Non-pigmented ciliary epithelial cell (primary cell): ENCODE results near the gene UBE2L5.
A peak's percentile ranks its signal among the peaks of the same experiment; 100 is the strongest.

ENCODE experiments used
- DNase-seq: peaks from one replicate; pipeline ENCODE4 v3.0.0-alpha.2; 2010; ENCODE audit warnings: low read depth

Gene UBE2L5

DNA sequence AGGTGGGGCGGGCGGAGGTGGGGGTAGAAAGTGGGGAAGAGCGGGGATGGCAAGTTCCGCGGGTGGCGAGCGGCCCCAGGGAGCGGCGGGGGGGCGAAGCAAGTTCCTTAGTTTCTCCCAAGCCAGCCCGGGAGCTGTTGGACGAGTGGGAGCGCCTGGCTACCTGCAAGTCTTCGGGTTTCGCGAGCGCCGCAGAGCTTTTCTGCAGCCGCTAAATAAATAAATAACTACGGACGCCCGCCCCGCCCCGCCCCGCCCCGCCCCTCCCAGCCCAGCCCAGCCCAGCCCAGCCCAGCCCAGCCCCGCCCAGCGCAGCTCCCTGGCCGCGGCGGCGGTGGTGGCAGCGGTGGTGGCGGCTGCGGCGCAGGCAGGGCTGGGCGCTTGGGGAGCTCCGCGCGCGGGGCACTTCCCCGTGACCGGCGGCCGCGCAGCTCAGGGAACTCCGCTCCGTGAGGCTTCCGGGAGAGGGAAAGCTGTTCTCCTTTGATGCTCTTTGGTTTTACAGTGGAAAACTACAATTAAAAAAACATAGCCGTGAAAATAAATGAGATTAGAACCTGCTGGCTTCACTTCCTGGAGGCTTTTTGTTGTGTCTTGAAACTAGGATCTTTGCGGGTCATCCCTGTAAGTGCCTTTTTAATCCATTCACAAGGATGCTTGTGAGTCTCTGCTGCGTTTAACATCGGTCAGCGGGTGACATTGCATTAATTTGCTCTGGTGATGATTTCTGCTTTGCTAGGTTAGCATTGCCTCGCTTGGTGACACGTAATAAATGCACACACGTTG, at the start of gene UBE2L5:
Gene UBE2L5, plus strand, starts transcription at position 440 of the 786 bp plus-strand sequence. CDS start 5,498 bp downstream, outside the sequence.
- DNase-seq: peak; percentile 42

DNA sequence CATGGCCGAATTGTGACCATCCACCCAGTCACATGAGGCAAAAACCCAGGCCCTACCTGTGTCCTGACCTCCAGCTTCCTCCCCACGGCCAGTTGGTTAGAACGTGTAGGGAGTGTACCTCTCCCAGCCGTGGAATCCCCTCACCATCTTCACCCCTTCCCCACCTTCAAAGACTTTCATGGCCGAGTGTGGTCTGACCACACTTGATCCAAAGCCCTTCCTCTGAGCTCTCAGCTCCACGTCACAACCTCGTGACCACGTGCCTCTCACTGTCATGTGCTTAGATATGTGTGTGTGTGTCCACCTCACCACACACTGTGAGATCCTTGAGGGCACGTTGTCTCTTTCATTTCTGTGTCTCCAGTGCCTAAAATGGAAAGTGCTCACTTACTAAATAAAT, 48.6 kb upstream of the UBE2L5 start:
- no peak for DNase-seq

DNA sequence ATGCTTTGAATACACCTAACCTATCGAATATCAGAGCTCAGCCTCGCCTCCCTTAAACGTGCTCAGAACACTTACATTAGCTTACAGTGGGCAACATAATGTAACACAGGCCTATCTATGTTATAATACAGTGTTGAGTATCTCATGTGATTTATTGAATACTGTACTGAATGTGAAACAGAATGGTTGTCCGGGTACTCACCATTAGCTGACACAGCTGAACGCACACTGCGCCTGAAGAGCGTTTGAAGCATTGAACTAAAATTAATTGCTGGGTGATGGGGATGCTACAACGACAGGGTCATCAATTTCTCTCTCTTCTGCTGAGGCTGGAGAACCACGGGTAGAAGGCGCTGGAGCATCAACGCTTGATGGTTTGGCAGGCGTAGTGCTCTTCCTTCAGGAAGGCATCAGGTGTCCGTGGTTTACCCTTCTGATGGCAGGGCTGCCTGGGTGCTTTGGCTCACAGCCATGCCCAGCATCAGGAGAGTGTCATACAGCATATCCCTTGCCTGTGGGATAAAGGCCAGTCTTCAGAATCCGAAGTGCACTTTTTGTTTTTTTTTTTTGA, 46.9 kb upstream of the UBE2L5 start:
- no peak for DNase-seq

DNA sequence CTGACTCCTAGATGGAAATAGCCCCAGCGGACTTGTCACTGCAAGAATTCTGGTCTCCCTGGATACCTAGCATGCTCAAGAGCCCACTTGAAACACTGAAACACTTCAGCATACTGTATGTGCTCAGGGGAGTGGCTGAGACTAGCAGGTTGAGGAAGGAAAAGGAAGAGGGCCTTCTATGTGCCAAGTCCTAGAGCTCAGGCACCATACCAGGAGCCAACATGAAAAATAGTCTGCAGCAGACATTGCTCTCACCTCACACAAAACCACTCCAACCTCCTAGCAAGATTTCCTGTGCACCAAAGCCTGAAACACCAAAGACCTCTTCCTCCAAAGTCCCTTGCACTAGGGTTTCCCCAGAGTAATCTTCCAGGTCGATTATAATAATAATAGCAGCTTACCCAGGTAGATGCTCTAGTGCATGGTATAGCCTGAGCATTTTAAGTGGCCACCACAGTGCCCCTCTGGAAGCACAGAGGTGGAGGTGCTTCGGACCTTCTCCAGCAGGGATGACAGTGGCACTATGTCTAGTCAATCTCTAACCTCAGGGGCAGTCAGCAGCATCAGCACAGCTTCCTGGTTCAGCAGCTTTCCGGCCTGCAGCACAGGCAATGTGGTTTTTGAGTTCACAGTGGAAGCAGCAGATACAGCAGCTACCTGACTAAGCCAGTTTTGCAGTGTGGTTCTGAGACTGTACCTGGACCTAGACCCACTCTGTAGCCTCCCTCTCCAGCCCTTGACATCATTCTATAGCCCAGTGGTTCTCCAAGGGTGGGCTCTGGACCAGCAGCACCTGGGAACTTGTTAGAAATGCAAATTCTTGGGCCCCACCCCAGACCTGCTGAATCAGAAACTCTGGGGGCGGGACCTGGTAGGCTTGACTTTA, 45.6 kb upstream of the UBE2L5 start:
- no peak for DNase-seq

DNA sequence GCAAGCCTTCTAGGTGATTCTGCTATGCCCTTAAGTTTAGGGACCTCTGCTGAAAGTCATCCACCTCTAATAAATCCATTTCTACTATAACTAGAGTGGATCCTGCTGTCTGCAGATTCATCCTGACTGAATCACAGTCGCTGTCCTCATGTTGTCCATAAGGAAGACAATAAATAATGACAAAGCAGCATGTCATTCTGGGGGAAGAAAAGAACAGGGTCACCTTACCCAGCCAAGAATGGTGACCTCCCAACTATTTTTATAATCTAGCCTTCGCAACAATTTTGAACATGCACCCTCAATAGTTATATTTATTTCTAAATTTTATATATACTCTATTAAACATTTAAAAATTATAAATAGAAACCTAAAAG, 45.0 kb upstream of the UBE2L5 start:
- DNase-seq: no peak

DNA sequence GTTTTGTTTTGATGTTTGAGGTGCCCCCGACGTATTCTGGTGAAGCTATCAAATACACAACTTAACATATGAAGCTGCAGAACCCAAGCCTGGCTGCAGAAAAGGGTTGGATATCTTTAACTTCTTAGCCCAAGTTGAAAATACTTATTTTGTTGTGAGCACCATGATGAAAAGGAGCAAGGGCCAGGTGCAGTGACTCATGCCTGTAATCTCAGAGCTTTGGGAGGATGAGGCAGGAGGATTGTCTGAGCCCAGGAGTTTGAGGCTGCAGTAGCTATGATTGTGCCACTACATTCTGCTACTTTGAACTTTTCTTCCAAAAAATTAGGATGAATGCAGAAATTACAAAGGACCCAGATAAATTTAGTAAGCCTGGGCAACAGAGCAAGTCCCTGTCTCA, 44.1 kb upstream of the UBE2L5 start:
- no peak for DNase-seq

DNA sequence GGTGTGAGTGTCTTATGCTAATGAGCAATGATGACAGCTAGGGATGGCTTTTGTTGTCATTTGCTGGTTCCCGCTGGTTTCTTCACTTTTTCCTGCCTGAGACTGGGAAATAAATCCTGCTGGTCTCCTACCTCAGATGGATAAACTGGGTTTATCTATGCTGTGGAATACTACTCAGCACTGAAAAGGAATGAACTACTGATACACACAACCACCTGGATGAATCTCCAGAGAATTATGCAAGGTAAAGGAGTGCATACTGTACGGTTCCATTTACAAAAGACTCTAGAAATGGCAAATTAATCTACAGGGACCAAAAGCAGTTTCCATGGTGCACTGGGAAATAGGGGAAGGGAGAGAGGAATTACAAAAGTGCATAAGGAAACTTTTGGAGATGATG, 41.2 kb upstream of the UBE2L5 start:
- DNase-seq: no peak

DNA sequence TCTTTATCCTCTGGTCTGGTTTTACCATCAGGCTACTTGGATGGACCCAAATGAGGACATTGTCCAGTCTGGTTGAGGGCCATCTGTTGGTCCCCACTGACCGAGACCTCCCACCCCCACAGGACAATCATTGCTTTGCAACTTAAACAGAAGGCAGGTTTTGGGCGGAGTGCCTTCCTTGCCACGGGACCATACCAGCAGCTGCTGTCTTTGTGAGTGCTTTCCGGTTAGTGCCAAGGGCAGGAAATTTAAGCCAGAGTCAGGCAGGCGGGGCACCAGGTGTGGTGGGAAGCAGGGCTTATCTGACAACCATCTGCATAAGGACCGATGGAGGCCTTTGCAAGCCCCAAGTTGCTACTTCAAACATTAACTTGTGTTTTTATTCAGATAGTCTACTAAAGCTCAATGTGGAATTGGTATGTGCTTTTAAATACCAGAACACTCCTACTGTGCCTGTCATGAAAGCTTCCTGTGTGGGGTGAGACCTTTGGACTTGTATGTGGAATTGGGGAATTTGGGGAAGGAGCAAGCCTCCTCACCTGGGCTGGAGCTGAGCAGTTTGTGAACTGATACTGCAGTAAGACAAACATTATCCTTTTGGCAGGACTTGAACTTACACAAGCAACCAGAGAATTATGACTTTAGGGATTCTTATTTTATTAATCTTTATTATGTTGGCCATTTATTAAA, 39.3 kb upstream of the UBE2L5 start:
- no peak for DNase-seq

DNA sequence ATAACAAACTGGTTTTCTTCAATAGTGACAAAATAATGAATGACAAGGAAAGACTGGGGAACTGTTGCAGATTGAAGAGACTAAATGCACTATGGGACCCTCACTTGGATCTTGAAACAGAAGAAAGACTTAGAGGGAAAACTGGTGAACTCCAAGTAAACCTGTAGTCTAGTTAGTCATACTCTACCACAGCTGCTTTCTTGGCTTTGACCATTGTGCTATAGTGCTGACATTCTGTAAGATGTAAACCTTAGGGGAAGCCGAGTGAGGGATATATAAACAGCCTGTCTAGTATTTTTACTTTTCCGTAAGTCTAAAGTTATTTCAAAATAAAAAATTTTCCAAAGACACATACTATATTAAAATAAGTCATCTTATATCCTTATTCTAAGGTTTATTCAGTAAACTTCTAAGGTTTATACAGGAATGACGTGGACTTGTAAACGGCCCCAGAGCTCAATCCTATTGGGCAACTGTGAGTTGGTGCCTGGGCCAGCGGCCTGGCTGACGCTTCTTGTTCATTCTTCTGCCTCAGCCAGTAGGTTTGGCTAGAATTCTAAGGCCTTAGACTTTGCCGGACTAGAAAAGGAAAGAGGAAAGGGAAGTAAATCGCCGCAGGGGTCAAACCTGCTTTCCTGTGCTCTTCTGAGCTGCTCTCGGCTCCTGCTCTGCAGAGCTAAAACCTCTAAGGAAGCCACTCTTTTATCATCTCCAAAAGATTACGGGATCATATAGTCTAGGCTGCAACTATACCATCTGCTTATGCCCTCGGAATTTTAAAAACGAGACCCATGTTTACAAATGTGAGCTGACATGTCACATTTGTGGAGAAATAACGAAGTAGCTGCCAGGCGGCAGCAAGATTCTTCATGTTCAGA, 33.6 kb upstream of the UBE2L5 start:
- DNase-seq: no peak

DNA sequence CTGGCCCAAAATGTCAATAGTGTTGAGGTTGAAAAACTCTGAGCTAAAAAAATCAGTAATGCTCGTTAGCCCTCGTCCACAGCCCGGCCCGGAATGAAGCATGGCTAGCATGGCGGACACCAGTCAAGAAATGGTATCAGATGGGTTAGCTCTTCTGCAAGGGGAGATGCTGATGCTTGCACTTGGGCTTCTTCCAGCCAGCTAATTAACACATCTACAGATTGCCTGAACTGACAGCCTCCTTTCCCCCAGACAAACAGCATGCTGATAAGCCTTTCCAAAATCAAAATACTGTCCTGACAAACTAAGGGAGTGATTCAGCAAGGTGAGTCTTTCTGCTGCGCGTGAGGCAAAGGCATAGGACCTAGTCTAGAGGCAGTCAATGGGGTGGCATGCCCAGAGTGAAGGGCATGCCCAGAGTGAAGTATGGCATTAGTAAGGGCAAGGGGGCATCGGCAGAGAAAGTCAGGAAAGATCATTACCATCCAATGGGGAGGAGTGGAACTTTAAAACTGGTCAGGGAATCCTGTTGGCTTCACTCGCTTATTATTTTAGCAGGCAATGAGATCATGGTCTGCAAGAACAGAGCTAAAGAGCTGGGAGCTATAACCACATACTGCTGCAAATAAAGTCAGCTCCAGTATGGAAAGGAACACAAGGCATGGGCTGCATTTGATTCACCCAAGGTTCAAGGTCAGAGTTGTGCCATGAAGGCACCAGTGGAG, 30.2 kb upstream of the UBE2L5 start:
- no peak for DNase-seq

DNA sequence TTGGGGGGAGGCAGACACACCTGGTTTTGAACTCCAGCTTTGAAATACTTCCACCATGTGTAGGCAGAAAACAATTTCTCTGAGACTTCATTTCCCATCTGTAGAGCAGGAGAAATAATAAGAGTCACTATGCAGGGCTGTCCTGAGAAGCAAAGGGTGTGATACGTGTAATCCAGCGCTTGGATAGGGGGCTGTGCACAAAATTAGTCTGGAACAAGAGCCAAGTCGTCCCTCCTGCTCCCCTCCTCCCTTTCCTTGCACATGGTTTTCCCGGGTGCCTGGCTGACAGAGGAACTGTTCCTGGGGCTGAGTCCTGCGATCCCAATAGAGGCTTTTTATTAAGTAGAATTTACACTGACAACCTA, 29.6 kb upstream of the UBE2L5 start:
- DNase-seq: no peak

DNA sequence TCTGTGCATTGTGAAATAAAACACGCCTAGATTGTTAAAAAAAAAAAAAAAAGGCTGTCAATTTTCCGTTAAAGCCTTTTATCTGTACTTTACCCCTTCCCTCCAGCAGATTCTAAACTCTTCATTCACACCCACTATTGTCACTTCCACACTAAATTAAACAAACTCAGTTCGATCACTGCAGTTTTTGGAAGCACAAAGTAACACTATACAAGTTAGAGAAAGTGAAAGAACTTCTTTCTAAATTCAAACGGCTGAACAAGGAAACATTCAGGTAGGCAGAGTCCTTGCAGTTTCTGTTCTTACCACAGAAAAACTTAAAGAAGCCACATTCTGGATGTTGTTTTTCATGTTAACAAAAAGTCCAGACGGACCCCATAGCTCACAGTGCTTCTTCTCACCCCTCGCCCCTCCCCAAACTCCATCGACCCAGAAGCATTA, 27.5 kb upstream of the UBE2L5 start:
- no peak for DNase-seq

DNA sequence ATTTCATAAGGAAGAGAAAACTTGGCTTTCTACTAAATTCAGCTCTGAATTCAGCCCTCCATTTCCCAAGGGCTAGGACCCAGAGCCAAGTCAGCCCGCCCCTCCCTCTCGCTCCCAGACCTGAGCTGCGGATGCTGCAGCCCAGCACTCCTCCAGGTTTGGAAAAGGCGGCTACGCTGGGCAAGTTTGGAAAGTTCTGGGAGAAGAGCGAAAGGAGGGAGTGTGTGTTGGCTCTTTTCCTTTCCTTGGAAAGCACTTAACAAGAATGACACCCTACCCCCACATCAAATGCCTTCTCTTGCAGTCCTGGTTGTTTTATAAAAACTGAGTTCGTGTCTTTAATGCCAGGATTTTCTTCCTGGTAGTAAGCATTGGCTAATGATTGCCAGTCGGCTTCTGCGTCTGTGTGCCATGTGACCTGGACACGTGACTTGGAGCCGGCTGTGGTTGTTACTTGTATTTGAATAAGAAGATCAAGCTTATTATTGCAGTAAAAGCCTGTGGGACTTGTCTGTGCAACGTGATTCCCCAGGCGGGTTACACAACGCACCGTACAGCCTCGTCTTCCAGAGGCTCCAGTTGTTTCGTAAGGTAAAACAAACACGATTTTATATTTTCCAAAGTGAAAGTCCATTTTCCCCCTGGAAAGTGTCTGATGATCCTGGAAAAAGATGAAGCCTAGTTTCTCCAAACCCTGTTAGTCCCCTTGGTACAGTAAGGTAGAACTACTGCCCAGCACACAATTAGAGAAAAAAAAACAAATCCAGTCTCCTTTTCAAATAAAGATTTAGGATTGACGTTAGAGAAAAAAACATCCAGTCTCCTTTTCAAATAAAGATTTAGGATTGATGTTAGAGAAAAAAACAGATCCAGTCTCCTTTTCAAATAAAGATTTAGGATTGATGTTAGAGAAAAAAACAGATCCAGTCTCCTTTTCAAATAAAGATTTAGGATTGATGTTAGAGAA, 26.8 kb upstream of the UBE2L5 start:
- DNase-seq: peak; percentile 73

DNA sequence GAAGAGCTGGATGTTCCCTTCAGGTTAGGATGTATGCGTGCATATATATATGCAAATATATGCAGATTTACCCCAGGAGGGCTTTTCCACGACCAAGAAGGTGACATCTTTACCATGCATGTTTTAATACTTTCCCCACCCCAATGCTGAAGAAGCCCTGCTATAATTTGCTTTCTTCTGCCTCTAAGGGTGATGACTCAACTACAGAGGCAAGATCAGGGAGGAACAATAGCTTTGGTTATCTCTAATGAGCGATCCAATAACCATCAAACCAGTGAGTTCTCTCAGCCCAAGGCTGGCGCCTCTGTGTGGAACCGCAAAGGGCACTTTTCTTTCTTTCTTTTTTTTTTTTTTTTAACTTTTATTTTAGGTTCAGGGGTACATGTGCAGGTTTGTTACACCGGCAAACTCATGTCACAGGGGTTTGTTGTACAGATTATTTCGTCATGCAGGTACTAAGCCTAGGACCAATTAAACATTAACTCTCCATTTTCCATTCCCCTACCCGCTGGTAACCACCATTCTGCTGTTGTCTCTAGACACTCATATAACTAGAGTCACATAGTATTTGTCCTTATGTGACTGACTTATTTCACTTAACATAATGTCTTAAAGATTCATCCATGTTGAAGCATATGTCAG, 25.7 kb upstream of the UBE2L5 start:
- no peak for DNase-seq

DNA sequence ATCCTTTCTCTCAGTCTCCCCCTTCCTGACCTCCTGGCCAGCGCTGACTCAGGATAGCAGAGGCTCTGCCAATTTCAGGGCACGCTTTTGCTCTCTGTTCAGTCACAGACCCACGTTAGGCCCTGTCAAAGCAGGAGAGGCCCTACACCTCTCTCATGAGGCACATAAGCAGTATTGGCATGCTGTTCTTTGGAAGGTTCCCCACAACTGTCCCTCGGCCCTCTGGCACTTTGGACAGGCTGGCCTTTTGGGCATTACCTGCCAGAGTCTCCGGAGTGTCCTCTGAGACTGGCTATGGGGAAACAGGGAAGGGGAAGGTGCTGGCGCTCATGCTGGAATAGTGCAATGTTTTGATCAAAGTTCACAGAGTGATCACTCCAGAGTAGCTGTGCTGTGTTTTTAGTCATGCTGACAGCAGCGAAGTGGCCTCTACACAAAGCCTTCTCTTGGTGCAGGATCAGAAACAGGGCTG, 23.7 kb upstream of the UBE2L5 start:
- no peak for DNase-seq

DNA sequence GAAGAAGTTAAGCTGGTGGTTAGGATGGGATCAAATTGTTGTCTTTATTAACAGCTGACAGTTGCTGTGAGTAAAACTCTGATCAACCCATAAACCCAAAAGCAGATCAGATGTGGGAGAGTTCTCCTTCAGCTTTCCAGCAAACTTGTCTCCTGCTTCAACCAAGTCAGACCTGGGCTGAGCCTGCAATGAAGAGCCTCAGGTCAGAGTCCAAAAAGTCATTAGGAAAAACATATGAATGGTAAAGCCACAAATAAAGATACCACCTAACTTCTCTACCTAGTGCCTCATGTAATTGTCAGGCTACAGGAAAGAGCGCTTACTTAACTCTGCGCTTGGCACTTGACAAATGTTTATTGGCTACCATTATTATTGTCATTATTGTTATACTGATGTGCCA, 21.9 kb upstream of the UBE2L5 start:
- DNase-seq: no peak

DNA sequence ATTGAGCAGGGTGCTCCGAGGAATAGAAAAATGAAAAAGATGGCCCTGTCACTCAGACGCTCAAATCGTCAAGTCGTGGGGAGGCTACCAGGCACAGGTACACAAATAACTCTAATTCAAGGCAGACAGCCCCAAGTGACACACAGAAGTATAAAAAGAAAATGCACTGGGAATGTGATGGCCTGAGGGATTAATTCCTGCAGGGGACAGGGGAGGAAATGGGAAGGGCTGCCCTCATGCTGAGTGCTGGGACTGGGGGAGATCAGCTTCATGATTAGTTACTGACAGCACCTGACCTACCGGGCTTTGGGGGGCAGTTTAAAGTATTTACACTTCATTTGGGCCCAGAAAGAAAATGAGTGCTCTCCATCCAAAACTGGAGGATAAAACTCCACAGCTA, 20.9 kb upstream of the UBE2L5 start:
- no peak for DNase-seq

DNA sequence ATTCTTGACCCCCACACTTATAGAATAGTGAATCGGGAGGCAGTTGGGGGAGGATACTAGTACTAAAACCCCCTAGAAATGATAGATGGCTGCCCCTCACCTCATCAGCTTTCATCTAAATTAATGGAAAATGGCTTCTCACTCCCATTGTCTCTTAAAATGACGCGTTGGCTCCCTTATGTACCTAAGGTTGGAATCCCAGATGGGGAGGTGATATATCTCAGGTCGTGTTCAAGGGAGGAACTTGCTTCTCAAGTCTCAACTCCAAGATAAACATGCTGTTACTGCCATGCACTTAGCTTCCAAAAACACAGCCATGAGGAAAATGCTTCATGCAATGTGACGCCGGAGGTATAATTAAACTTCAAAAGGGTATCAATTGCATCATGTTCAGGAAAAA, 18.8 kb upstream of the UBE2L5 start:
- no peak for DNase-seq

DNA sequence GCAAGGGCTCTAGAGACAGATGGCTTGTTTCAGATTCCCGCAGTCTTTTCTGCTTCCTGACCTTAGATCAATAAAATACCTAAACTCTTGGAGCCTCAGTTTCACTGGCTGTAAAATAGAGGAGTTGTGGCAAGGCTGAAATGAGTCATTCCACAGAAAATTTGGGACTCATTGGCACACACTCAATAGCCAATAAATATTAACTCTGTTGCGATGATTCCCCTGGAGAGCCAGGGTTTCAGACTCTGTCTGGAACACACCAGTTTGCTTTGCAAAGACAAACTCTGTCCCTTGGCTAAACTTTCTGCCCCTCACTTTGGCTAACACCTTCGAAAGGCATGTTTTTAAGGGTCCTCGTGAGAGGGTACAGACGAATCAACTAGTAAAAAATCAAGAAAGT, 18.1 kb upstream of the UBE2L5 start:
- no peak for DNase-seq
